Smooth muscle cell (in vitro differentiated cells): ENCODE measurements around the gene GAS1. TPM values are rescaled to one million over a fixed set of nuclear protein-coding genes. Genes with fewer than 3 reads are reported as not detected.

Experiments used
- DNase-seq: peaks from one replicate; lab custom pipeline; 2025; ENCODE audit not compliant: unreplicated experiment; lab: John Stamatoyannopoulos, UW
- H2AFZ ChIP-seq: fragments of 200-600 bp; sonication (generic); 2 replicates; pipeline ENCODE4 v1.6.0; 2016; ENCODE audit warnings: antibody characterized with exemption, low read depth, mild to moderate bottlenecking
- H3F3A ChIP-seq: fragments of 200-600 bp; sonication (generic); 2 replicates; pipeline ENCODE4 v1.6.0; 2017; ENCODE audit warnings: antibody characterized with exemption, low read depth
- H3K27ac ChIP-seq: fragments of 200-600 bp; sonication (generic); 2 replicates; pipeline ENCODE4 v1.5.1; 2016; ENCODE audit warnings: low read depth, mild to moderate bottlenecking
- H3K27me3 ChIP-seq: fragments of 200-600 bp; sonication (generic); 2 replicates; pipeline ENCODE4 v1.6.1; 2016; ENCODE audit warnings: low read depth, mild to moderate bottlenecking
- H3K36me3 ChIP-seq: fragments of 200-600 bp; sonication (generic); 2 replicates; pipeline ENCODE4 v1.5.1; 2016; ENCODE audit warnings: low read depth
- H3K4me1 ChIP-seq: fragments of 200-600 bp; sonication (generic); 2 replicates; pipeline ENCODE4 v1.5.1; 2016; ENCODE audit warnings: low read depth
- H3K4me2 ChIP-seq: fragments of 200-600 bp; sonication (generic); 2 replicates; pipeline ENCODE4 v1.6.0; 2016; ENCODE audit warnings: mild to moderate bottlenecking
- H3K4me3 ChIP-seq: fragments of 200-600 bp; sonication (generic); 2 replicates; pipeline ENCODE4 v1.5.1; 2016; ENCODE audit warnings: mild to moderate bottlenecking
- H3K79me2 ChIP-seq: fragments of 200-600 bp; sonication (generic); 2 replicates; pipeline ENCODE4 v1.6.0; 2016; ENCODE audit warnings: low read depth, mild to moderate bottlenecking
- H3K9ac ChIP-seq: fragments of 200-600 bp; sonication (generic); 2 replicates; pipeline ENCODE4 v1.6.0; 2016; ENCODE audit warnings: low read depth
- H3K9me3 ChIP-seq: fragments of 200-600 bp; sonication (generic); replicated peaks from 2 replicates; pipeline ENCODE4 v1.5.1; 2016; ENCODE audit warnings: low read depth
- H4K20me1 ChIP-seq: fragments of 200-600 bp; sonication (generic); 2 replicates; pipeline ENCODE4 v1.6.0; 2016; ENCODE audit warnings: low read depth
- CTCF ChIP-seq: fragments of 200-600 bp; sonication (generic); IDR thresholded peaks from 2 replicates; pipeline ENCODE4 v1.5.1; 2017; ENCODE audit warnings: borderline replicate concordance, mild to moderate bottlenecking, antibody characterized with exemption; ENCODE audit not compliant: insufficient read depth, poor library complexity, severe bottlenecking
- WGBS: methylation state at CpG from one replicate; pipeline ENCODE4 v1.1.7; 2016; ENCODE audit warnings: low lambda C conversion rate; 5-methylcytosine and 5-hydroxymethylcytosine counted together
- polyA plus RNA-seq: library from polyadenylated mRNA; unstranded; fragments of >200 nt; fragmentation: Nextera tagmentation; extraction: Ambion mirVana; gene quantifications from 2 replicates; pipeline ENCODE4 v1.2.1, GENCODE V29; 2016
- total RNA-seq: library from RNA; depleted of rRNA; stranded (reverse); fragments of >200 nt; gene quantifications from 2 replicates; pipeline ENCODE4 v1.2.3, GENCODE V29; 2014

The GAS1 gene
- total and polyA plus RNA-seq, 2 experiments from 2014 or later: 74.8 to 134 TPM

GRCh38 chr9:86955042-86955441 lies 7.7 kb upstream of the GAS1 start:
- H3K9ac ChIP-seq: no peak overlapping the region
- H3K79me2 ChIP-seq: no peaks in the 10 kb centered on the region
- H3F3A ChIP-seq: no peaks in the 10 kb centered on the region
- H2AFZ ChIP-seq: no peak overlapping the region
- H3K36me3 ChIP-seq: no peaks in the 10 kb centered on the region
- no peak for DNase-seq
- TF ChIP-seq CTCF: no peak
- H3K9me3 ChIP-seq: no peaks in the 10 kb centered on the region
- no peak overlapping the region for H3K27ac ChIP-seq
- no peaks in the 10 kb centered on the region for H3K4me1 ChIP-seq
- no peak overlapping the region for H3K4me3 ChIP-seq
- H3K4me2 ChIP-seq: no peak overlapping the region
- no peaks in the 10 kb centered on the region for H4K20me1 ChIP-seq
- H3K27me3 ChIP-seq: no peaks in the 10 kb centered on the region
- 94% methylated on average over 2 of the region's 2 CpGs for WGBS

GRCh38 chr9:86953181-86953580 lies 5.9 kb upstream of the GAS1 start:
- DNase-seq: no peak
- H3K9ac ChIP-seq: no peak overlapping the region
- no peak overlapping the region for H3K4me3 ChIP-seq
- H4K20me1 ChIP-seq: no peaks in the 10 kb centered on the region
- no peak overlapping the region for H3K27ac ChIP-seq
- no peaks in the 10 kb centered on the region for H3K27me3 ChIP-seq
- no peak overlapping the region for H3K4me2 ChIP-seq
- TF ChIP-seq CTCF: no peak
- H3K79me2 ChIP-seq: no peaks in the 10 kb centered on the region
- peaks cover 8% of the 10 kb centered on the region for H3F3A ChIP-seq
- H3K36me3 ChIP-seq: no peaks in the 10 kb centered on the region
- no peaks in the 10 kb centered on the region for H3K9me3 ChIP-seq
- no peak overlapping the region for H2AFZ ChIP-seq
- 96% methylated on average over 5 of the region's 5 CpGs for WGBS
- peaks cover 8% of the 10 kb centered on the region for H3K4me1 ChIP-seq

- Histone ChIP-seq H3K9me3 (no peaks in the 10 kb centered on the region), H3F3A (peaks cover 10% of the 10 kb centered on the region), H3K79me2 (peaks cover 21% of the 10 kb centered on the region), H3K4me3 (peak overlapping the region; percentile 94), H3K9ac (peak overlapping the region; percentile 33), H3K27ac (peak overlapping the region; percentile 84), H3K27me3 (no peaks in the 10 kb centered on the region), H4K20me1 (peaks cover 17% of the 10 kb centered on the region), H2AFZ (peak overlapping the region; percentile 82), H3K36me3 (no peaks in the 10 kb centered on the region), H3K4me1 (peaks cover 24% of the 10 kb centered on the region), H3K4me2 (peak overlapping the region; percentile 90)
- WGBS: 3% methylated on average over 36 of the region's 36 CpGs
- TF ChIP-seq CTCF: peak; percentile 72
- peak; percentile 28 for DNase-seq
These were observed 996 bp upstream of the GAS1 start for GRCh38 chr9:86948074-86948929.
